Activated CD8-positive, alpha-beta T cell treated with anti-CD3 and anti-CD28 coated beads, Interleukin-2, amount 10 ng/mL, durations not matched to agents 7 days and 5 days (primary cell): ENCODE results near the gene ADI1. TPM values are rescaled to one million over a fixed set of nuclear protein-coding genes. Genes with fewer than 3 reads are reported as not detected.
A peak's percentile ranks its signal among the peaks of the same experiment; 100 is the strongest.

ENCODE experiments used
- ATAC-seq: fragments of 150-1000 bp; cut with Tn5 transposase; one replicate; pipeline ENCODE4 v1.10.0; 2021; ENCODE audit warnings: moderate library complexity
- CTCF ChIA-PET: fragments of 350-600 bp; sonication (Branson Sonifier 250); formaldehyde crosslinking; loops from one replicate; lab custom pipeline; 2021; ENCODE audit warnings: antibody characterized with exemption; lab: Charles Lee
- POLR2A ChIA-PET: fragments of 350-600 bp; sonication (Branson Sonifier 250); formaldehyde crosslinking; loops from one replicate; lab custom pipeline; 2021; ENCODE audit warnings: antibody characterized with exemption; lab: Charles Lee
- DNase-seq: peaks from one replicate; pipeline ENCODE4 v3.0.0-alpha.2; 2020
- H3K27ac Mint-ChIP-seq: one replicate; pipeline ENCODE4 v1.8.0; 2021; ENCODE audit warnings: mild to moderate bottlenecking, mixed read lengths
- H3K27me3 Mint-ChIP-seq: one replicate; pipeline ENCODE4 v1.8.0; 2021; ENCODE audit warnings: low read depth, mixed read lengths
- H3K36me3 Mint-ChIP-seq: one replicate; pipeline ENCODE4 v1.8.0; 2021; ENCODE audit warnings: low read depth, mixed read lengths
- H3K4me1 Mint-ChIP-seq: one replicate; pipeline ENCODE4 v1.8.0; 2021; ENCODE audit warnings: low read depth, mixed read lengths
- H3K4me3 Mint-ChIP-seq: one replicate; pipeline ENCODE4 v1.8.0; 2021; ENCODE audit warnings: mild to moderate bottlenecking, mixed read lengths
- H3K9me3 Mint-ChIP-seq: one replicate; pipeline ENCODE4 v1.8.0; 2022; ENCODE audit warnings: mixed read lengths; ENCODE audit not compliant: insufficient read depth
- total RNA-seq, 2 experiments: library from RNA; stranded (reverse); gene quantifications; one replicate each; pipeline ENCODE4 v1.2.3, GENCODE V29; 2021

ADI1 gene
- total RNA-seq, 2 experiments from 2014 or later = 17.5 to 19.8 TPM

GRCh38 chr2:3543023-3543683 lies 23.8 kb upstream of the ADI1 start:
- Mint-ChIP-seq H3K27ac (no peak overlapping the region), H3K4me1 (no peaks in the 10 kb centered on the region), H3K27me3 (no peaks in the 10 kb centered on the region), H3K36me3 (peaks cover 58% of the 10 kb centered on the region), H3K4me3 (no peak overlapping the region), H3K9me3 (no peaks in the 10 kb centered on the region)
- CTCF ChIA-PET = interaction anchor here (1.0 kb wide), 1 partner anchor 31 kb away, joined by 3 read pairs; no protein-coding TSS in a partner anchor
- DNase-seq (no peak), ATAC-seq (no peak)
- POLR2A ChIA-PET = interaction anchor here (1.2 kb wide), 1 partner anchor 15 kb away, joined by 5 read pairs; the partner anchor contains the start of gene RNASEH1

GRCh38 chr2:3542107-3542506 lies 22.8 kb upstream of the ADI1 start:
- Mint-ChIP-seq H3K4me3 (no peak overlapping the region), H3K27ac (no peak overlapping the region), H3K36me3 (peaks cover 52% of the 10 kb centered on the region), H3K27me3 (no peaks in the 10 kb centered on the region), H3K4me1 (no peaks in the 10 kb centered on the region), H3K9me3 (no peaks in the 10 kb centered on the region)
- ChIA-PET CTCF (no interaction called here), POLR2A (interaction anchor here (1.2 kb wide), 1 partner anchor 16 kb away, joined by 5 read pairs; the partner anchor contains the start of gene RNASEH1)
- ATAC-seq (no peak), DNase-seq (no peak)

- no peak for DNase-seq
- no peak for ATAC-seq
- H3K27me3 Mint-ChIP-seq = no peaks in the 10 kb centered on the region
- H3K36me3 Mint-ChIP-seq = peaks cover 38% of the 10 kb centered on the region
- peaks cover 4% of the 10 kb centered on the region for H3K4me1 Mint-ChIP-seq
- H3K9me3 Mint-ChIP-seq = no peaks in the 10 kb centered on the region
- CTCF ChIA-PET = no interaction called here
- POLR2A ChIA-PET = interaction anchor here (2.4 kb wide), 1 partner anchor 18 kb away, joined by 7 read pairs; the partner anchor contains the start of gene RNASEH1
- H3K27ac Mint-ChIP-seq = no peak overlapping the region
- H3K4me3 Mint-ChIP-seq = no peak overlapping the region
Observed at GRCh38 chr2:3539836-3540235, 20.5 kb upstream of the ADI1 start.

GRCh38 chr2:3536682-3537632 lies 17.6 kb upstream of the ADI1 start:
- peak overlapping the region; percentile 75 for H3K4me3 Mint-ChIP-seq
- no peaks in the 10 kb centered on the region for H3K27me3 Mint-ChIP-seq
- H3K4me1 Mint-ChIP-seq = peaks cover 4% of the 10 kb centered on the region
- H3K27ac Mint-ChIP-seq = peak overlapping the region; percentile 67
- no peaks in the 10 kb centered on the region for H3K9me3 Mint-ChIP-seq
- DNase-seq (peak; percentile 47), ATAC-seq (peak; percentile 77)
- CTCF ChIA-PET = interaction anchor here (1.0 to 1.6 kb wide), 3 partner anchors 9 to 17 kb away, joined by 4 read pairs; partner anchors contain the start of gene ADI1
- peaks cover 16% of the 10 kb centered on the region for H3K36me3 Mint-ChIP-seq
- POLR2A ChIA-PET = interaction anchor here (0.9 kb wide), 1 partner anchor 20 kb away, joined by 4 read pairs; no protein-coding TSS in a partner anchor

GRCh38 chr2:3535794-3536681 lies 16.7 kb upstream of the ADI1 start:
- no peak for DNase-seq
- Mint-ChIP-seq H3K36me3 (peaks cover 11% of the 10 kb centered on the region), H3K4me3 (peak overlapping the region; percentile 75), H3K27ac (peak overlapping the region; percentile 67), H3K27me3 (no peaks in the 10 kb centered on the region), H3K9me3 (no peaks in the 10 kb centered on the region), H3K4me1 (peaks cover 4% of the 10 kb centered on the region)
- CTCF ChIA-PET = interaction anchor here (1.0 to 1.1 kb wide), 2 partner anchors 10 to 16 kb away, joined by 4 read pairs; partner anchors contain the start of gene ADI1
- ATAC-seq = peak; percentile 62
- POLR2A ChIA-PET = no interaction called here

GRCh38 chr2:3535467-3535793 lies 16.1 kb upstream of the ADI1 start:
- POLR2A ChIA-PET = no interaction called here
- H3K4me3 Mint-ChIP-seq = peak overlapping the region; percentile 75
- CTCF ChIA-PET = no interaction called here

GRCh38 chr2:3534251-3534814 lies 15.0 kb upstream of the ADI1 start:
- Mint-ChIP-seq H3K4me1 (peaks cover 4% of the 10 kb centered on the region), H3K27me3 (no peaks in the 10 kb centered on the region), H3K9me3 (no peaks in the 10 kb centered on the region), H3K4me3 (no peak overlapping the region), H3K36me3 (peaks cover 5% of the 10 kb centered on the region), H3K27ac (no peak overlapping the region)
- no peak for DNase-seq
- ChIA-PET POLR2A (no interaction called here), CTCF (interaction anchor here (0.5 kb wide), 1 partner anchor 59 kb away, joined by 3 read pairs; no protein-coding TSS in a partner anchor)
- ATAC-seq = no peak

More at GRCh38 chr2:3535467-3535793, 16.1 kb upstream of the ADI1 start:
- Mint-ChIP-seq H3K9me3 (no peaks in the 10 kb centered on the region), H3K27me3 (no peaks in the 10 kb centered on the region), H3K36me3 (peaks cover 11% of the 10 kb centered on the region), H3K27ac (peak overlapping the region; percentile 67), H3K4me1 (peaks cover 4% of the 10 kb centered on the region)
- ATAC-seq (no peak), DNase-seq (no peak)

- no peak overlapping the region for H3K27ac Mint-ChIP-seq
- H3K9me3 Mint-ChIP-seq = no peaks in the 10 kb centered on the region
- CTCF ChIA-PET = no interaction called here
- no peak overlapping the region for H3K4me3 Mint-ChIP-seq
- DNase-seq (no peak), ATAC-seq (no peak)
- POLR2A ChIA-PET = no interaction called here
- H3K36me3 Mint-ChIP-seq = peaks cover 5% of the 10 kb centered on the region
- H3K4me1 Mint-ChIP-seq = peaks cover 4% of the 10 kb centered on the region
- no peaks in the 10 kb centered on the region for H3K27me3 Mint-ChIP-seq
Observed at GRCh38 chr2:3533836-3534235, 14.5 kb upstream of the ADI1 start.

GRCh38 chr2:3532941-3533340 lies 13.6 kb upstream of the ADI1 start:
- peaks cover 5% of the 10 kb centered on the region for H3K36me3 Mint-ChIP-seq
- H3K27me3 Mint-ChIP-seq = no peaks in the 10 kb centered on the region
- peaks cover 4% of the 10 kb centered on the region for H3K4me1 Mint-ChIP-seq
- no peak overlapping the region for H3K4me3 Mint-ChIP-seq
- DNase-seq = no peak
- CTCF ChIA-PET = no interaction called here
- no peak overlapping the region for H3K27ac Mint-ChIP-seq
- no peaks in the 10 kb centered on the region for H3K9me3 Mint-ChIP-seq
- POLR2A ChIA-PET = no interaction called here
- ATAC-seq = no peak

GRCh38 chr2:3529316-3530025 lies 10.1 kb upstream of the ADI1 start:
- H3K27ac Mint-ChIP-seq = no peak overlapping the region
- CTCF ChIA-PET = no interaction called here
- peaks cover 2% of the 10 kb centered on the region for H3K36me3 Mint-ChIP-seq
- H3K27me3 Mint-ChIP-seq = no peaks in the 10 kb centered on the region
- POLR2A ChIA-PET = no interaction called here
- DNase-seq = peak; percentile 16
- no peaks in the 10 kb centered on the region for H3K9me3 Mint-ChIP-seq
- H3K4me1 Mint-ChIP-seq = no peaks in the 10 kb centered on the region
- no peak for ATAC-seq
- no peak overlapping the region for H3K4me3 Mint-ChIP-seq
